Measurements from ENCODE around the gene ZNF672.

- TF ChIP-seq CTCF (IDR thresholded peaks at IDR 0.05): no peak
- TF ChIP-seq POLR2A (IDR thresholded peaks at IDR 0.05): peak in 3 of 4 donors; percentile 25 to 64 (median 53)
- no peak for TF ChIP-seq EP300 (IDR thresholded peaks at IDR 0.05)
Measured at GRCh38 chr1:248873409-248873992, 35.5 kb downstream of the ZNF672 start.
